GM12875 (cell line): ENCODE results near the gene MS4A15.

Experiments
- H3K4me3 ChIP-seq: one replicate; pipeline ENCODE4 v1.5.1; 2011; ENCODE audit warnings: low read depth, low read length, control low read depth
- TF ChIP-seq, protein P1 (sequence below): IDR thresholded peaks from 2 replicates; pipeline ENCODE4 v1.5.1; 2011; ENCODE audit warnings: low read depth, mild to moderate bottlenecking, control low read depth, inconsistent platforms, low read length, moderate library complexity, borderline replicate concordance; ENCODE audit not compliant: insufficient read depth

The MS4A15 gene

GRCh38 chr11:60763692-60764369, 7.2 kb downstream of the MS4A15 start:
- no peak overlapping the region for H3K4me3 ChIP-seq
- TF ChIP-seq, protein P1, sequence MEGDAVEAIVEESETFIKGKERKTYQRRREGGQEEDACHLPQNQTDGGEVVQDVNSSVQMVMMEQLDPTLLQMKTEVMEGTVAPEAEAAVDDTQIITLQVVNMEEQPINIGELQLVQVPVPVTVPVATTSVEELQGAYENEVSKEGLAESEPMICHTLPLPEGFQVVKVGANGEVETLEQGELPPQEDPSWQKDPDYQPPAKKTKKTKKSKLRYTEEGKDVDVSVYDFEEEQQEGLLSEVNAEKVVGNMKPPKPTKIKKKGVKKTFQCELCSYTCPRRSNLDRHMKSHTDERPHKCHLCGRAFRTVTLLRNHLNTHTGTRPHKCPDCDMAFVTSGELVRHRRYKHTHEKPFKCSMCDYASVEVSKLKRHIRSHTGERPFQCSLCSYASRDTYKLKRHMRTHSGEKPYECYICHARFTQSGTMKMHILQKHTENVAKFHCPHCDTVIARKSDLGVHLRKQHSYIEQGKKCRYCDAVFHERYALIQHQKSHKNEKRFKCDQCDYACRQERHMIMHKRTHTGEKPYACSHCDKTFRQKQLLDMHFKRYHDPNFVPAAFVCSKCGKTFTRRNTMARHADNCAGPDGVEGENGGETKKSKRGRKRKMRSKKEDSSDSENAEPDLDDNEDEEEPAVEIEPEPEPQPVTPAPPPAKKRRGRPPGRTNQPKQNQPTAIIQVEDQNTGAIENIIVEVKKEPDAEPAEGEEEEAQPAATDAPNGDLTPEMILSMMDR: peak; percentile 33; the same call in 1 of the 2 replicates

- H3K4me3 ChIP-seq: no peak overlapping the region
- TF ChIP-seq, protein P1: no peak
Observed at GRCh38 chr11:60764879-60765278, 8.2 kb downstream of the MS4A15 start.

DNA sequence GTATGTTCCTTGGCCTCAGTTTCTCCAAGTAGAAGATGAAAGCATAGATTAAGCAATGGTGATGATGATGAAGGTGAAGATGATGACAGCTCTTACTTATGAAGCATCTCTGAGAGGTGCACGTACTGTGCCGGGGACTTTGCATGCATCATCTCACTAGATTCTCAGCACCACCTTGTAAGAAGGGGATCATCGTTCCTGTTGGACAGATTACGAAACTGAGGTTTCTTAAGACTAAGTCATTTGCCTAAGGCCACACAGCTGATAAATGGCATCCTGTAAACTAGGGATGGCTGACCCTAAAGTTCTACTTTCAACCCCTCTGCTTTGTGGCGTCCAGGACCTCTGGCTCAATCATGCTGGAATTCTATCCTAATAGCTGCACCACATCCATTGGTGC, 8.7 kb downstream of the MS4A15 start:
- no peak overlapping the region for H3K4me3 ChIP-seq
- TF ChIP-seq, protein P1: no peak

DNA sequence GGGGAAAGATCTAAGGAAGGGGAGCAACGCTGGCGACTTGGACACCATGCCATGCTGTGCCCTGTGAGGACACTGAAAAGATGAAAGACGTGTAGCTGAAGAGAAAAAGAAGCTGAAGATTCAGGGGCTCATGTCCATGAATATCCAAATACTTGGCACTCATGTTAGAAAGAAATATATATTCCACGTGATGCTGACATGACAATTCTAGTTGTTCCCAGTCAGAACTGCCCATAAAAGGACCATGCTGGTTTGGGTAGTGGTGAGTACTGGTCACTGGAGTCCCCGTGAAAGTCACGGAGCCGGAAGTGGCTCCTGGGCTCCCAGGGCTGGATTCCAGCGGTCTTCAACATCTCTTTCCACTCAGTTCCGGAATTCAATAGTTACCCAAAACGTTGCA, 9.9 kb downstream of the MS4A15 start:
- TF ChIP-seq, protein P1: no peak
- no peak overlapping the region for H3K4me3 ChIP-seq

DNA sequence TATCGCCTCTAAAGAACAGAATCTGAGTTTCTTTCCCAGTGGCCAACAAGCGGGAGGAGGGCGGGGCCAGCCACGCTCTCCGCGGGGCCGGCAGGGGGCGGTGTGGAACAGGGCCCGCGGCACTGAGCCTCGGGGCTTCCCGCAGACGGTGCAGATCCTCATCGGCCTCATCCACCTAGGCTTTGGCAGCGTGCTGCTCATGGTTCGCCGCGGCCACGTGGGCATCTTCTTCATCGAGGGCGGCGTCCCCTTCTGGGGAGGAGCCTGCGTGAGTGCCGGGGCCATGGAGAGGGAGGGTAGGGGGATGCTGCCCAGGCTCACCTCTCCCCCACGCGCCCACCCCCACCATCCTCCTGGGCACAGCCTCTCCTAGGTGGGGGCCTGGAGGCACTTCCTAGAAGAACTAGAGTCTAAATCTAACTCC, 10.7 kb downstream of the MS4A15 start:
- TF ChIP-seq, protein P1: peak; percentile 78
- H3K4me3 ChIP-seq: no peak overlapping the region

GRCh38 chr11:60768202-60768601, 11.5 kb downstream of the MS4A15 start:
- TF ChIP-seq, protein P1: no peak
- H3K4me3 ChIP-seq: no peak overlapping the region

DNA sequence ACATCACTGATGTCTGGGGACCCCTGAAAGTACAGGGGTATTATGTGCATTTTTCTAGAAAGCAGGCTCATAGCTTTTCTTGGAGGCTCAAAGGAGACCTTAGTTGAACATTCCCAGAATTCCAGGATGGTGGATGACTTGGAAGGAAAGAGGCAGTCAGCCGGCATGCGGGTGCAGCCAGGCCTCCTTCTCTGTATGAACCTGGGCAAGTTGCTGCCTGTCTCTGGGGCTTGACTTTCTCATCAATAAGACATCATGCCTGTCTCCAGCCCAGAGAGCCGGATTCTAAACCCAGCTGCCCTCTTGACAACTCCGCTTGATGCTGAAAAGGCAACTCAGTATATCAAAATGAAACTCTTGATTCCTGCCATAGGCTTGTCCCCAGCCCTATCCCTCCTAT, 12.6 kb downstream of the MS4A15 start:
- TF ChIP-seq, protein P1: no peak
- H3K4me3 ChIP-seq: no peak overlapping the region
